Common myeloid progenitor, CD34-positive (primary cell): ENCODE data around the gene CCDC171.

Experiments used
- CTCF ChIA-PET: fragments of 350-600 bp; sonication (Branson Sonifier 250); formaldehyde crosslinking; loops from one replicate; lab custom pipeline; 2021; ENCODE audit warnings: antibody characterized with exemption; lab: Charles Lee
- POLR2A ChIA-PET: fragments of 350-600 bp; sonication (Branson Sonifier 250); formaldehyde crosslinking; loops from one replicate; lab custom pipeline; 2021; ENCODE audit warnings: antibody characterized with exemption; lab: Charles Lee
- DNase-seq, 3 donors: peaks; one replicate each; pipeline versions ENCODE4 v3.0.0 to v3.0.0-alpha.2; 2013
- H3K27ac ChIP-seq, 2 experiments: 1 replicate in 1 of 2; 2 replicates in 1 of 2; pipeline ENCODE4 v1.7.0; 2013; ENCODE audit warnings: inconsistent platforms in 2 of 2, low read length in 2 of 2, mild to moderate bottlenecking in 2 of 2, low read depth in 1 of 2, moderate library complexity in 1 of 2; ENCODE audit not compliant: severe bottlenecking in 2 of 2, insufficient read depth in 1 of 2, poor library complexity in 1 of 2
- H3K27me3 ChIP-seq, 5 experiments: replicated peaks in 2 of 5; 1 replicate in 3 of 5; 2 replicates in 2 of 5; pipeline versions ENCODE4 v1.6.1 to v1.7.0; 2013; ENCODE audit warnings: low read length in 4 of 5, mild to moderate bottlenecking in 2 of 5, moderate library complexity in 2 of 5, inconsistent platforms in 1 of 5; ENCODE audit not compliant: insufficient read depth in 5 of 5, control insufficient read depth in 4 of 5
- H3K36me3 ChIP-seq, 4 experiments: 1 replicate in 2 of 4; 2 replicates in 2 of 4; pipeline versions ENCODE4 v1.6.1 to v1.7.0; 2013; ENCODE audit warnings: low read length in 3 of 4, control low read depth in 1 of 4, mild to moderate bottlenecking in 1 of 4; ENCODE audit not compliant: control insufficient read depth in 4 of 4, insufficient read depth in 4 of 4
- H3K4me1 ChIP-seq, 4 experiments: 1 replicate in 3 of 4; 2 replicates in 1 of 4; pipeline versions ENCODE4 v1.6.1 to v1.7.1; 2013; ENCODE audit warnings: low read length in 3 of 4, mild to moderate bottlenecking in 3 of 4, control low read depth in 1 of 4, inconsistent platforms in 1 of 4, moderate library complexity in 1 of 4; ENCODE audit not compliant: control insufficient read depth in 4 of 4, insufficient read depth in 4 of 4; ENCODE audit errors: control extremely low read depth in 1 of 4
- H3K4me3 ChIP-seq, 7 experiments: 1 replicate in 4 of 7; 2 replicates in 3 of 7; pipeline versions ENCODE4 v1.5.1 to v1.7.0; 2013; ENCODE audit warnings: mild to moderate bottlenecking in 7 of 7, low read length in 6 of 7, moderate library complexity in 6 of 7, inconsistent platforms in 2 of 7, low read depth in 2 of 7, control low read depth in 1 of 7; ENCODE audit not compliant: insufficient read depth in 4 of 7, control insufficient read depth in 1 of 7; ENCODE audit errors: extremely low read depth in 1 of 7
- H3K9me3 ChIP-seq, 5 experiments: 1 replicate in 4 of 5; 2 replicates in 1 of 5; pipeline versions ENCODE4 v1.6.1 to v1.7.1; 2013; ENCODE audit warnings: low read length in 4 of 5, mild to moderate bottlenecking in 2 of 5, inconsistent platforms in 1 of 5, low read depth in 1 of 5, moderate library complexity in 1 of 5; ENCODE audit not compliant: control insufficient read depth in 4 of 5, insufficient read depth in 2 of 5; ENCODE audit errors: control extremely low read depth in 1 of 5
- WGBS: methylation state at CpG from one replicate; pipeline ENCODE4 v1.1.5; 2013; ENCODE audit not compliant: insufficient coverage; 5-methylcytosine and 5-hydroxymethylcytosine counted together

The CCDC171 gene

GRCh38 chr9:15975101-15975778 lies 422.4 kb downstream of the CCDC171 start:
- DNase-seq = no peak
- ChIA-PET POLR2A (no interaction called here), CTCF (no interaction called here)
- Histone ChIP-seq H3K4me3 (no peak overlapping the region), H3K4me1 (no peaks in the 10 kb centered on the region), H3K27me3 (no peaks in the 10 kb centered on the region), H3K36me3 (peaks cover 0 to 9% (median 0%) of the 10 kb centered on the region in 4 experiments), H3K9me3 (no peaks in the 10 kb centered on the region), H3K27ac (no peak overlapping the region)

- ChIA-PET CTCF (no interaction called here), POLR2A (no interaction called here)
- DNase-seq = no peak
- no peaks in the 10 kb centered on the region for H3K9me3 ChIP-seq
- 100% methylated on average over 3 of the region's 5 CpGs for WGBS
- no peaks in the 10 kb centered on the region for H3K4me1 ChIP-seq
- H3K36me3 ChIP-seq = peaks cover 0 to 3% (median 0%) of the 10 kb centered on the region in 4 experiments
- no peak overlapping the region for H3K27ac ChIP-seq
- no peaks in the 10 kb centered on the region for H3K27me3 ChIP-seq
- H3K4me3 ChIP-seq = no peak overlapping the region
Observed at GRCh38 chr9:15977438-15977837, 424.6 kb downstream of the CCDC171 start.

- ChIA-PET POLR2A (no interaction called here), CTCF (no interaction called here)
- Histone ChIP-seq H3K27ac (no peak overlapping the region), H3K4me1 (no peaks in the 10 kb centered on the region), H3K27me3 (no peaks in the 10 kb centered on the region), H3K36me3 (no peaks in the 10 kb centered on the region), H3K4me3 (no peak overlapping the region), H3K9me3 (no peaks in the 10 kb centered on the region)
- 93% methylated on average over 5 of the region's 5 CpGs for WGBS
- no peak for DNase-seq
Observed at GRCh38 chr9:15982182-15982581, 429.3 kb downstream of the CCDC171 start.

GRCh38 chr9:15999422-16000339 lies 446.8 kb downstream of the CCDC171 start:
- ChIA-PET POLR2A (no interaction called here), CTCF (no interaction called here)
- Histone ChIP-seq H3K9me3 (peaks cover 0 to 5% (median 2%) of the 10 kb centered on the region in 5 experiments), H3K27me3 (no peaks in the 10 kb centered on the region), H3K36me3 (no peaks in the 10 kb centered on the region), H3K4me3 (no peak overlapping the region), H3K4me1 (no peaks in the 10 kb centered on the region), H3K27ac (no peak overlapping the region)
- 98% methylated on average over 5 of the region's 7 CpGs for WGBS
- no peak for DNase-seq

- no peak overlapping the region for H3K27ac ChIP-seq
- H3K4me1 ChIP-seq = no peaks in the 10 kb centered on the region
- DNase-seq = no peak
- CTCF ChIA-PET = no interaction called here
- H3K9me3 ChIP-seq = peaks cover 0 to 5% (median 0%) of the 10 kb centered on the region in 5 experiments
- POLR2A ChIA-PET = no interaction called here
- no CpG with 5 or more reads among the region's 2 CpGs for WGBS
- H3K27me3 ChIP-seq = no peaks in the 10 kb centered on the region
- H3K4me3 ChIP-seq = no peak overlapping the region
- H3K36me3 ChIP-seq = no peaks in the 10 kb centered on the region
Observed at GRCh38 chr9:16000811-16001210, 448.0 kb downstream of the CCDC171 start.

- Histone ChIP-seq H3K4me1 (no peaks in the 10 kb centered on the region), H3K27ac (no peak overlapping the region), H3K27me3 (no peaks in the 10 kb centered on the region), H3K9me3 (no peaks in the 10 kb centered on the region), H3K36me3 (no peaks in the 10 kb centered on the region), H3K4me3 (no peak overlapping the region)
- POLR2A ChIA-PET = no interaction called here
- no CpG with 5 or more reads among the region's 2 CpGs for WGBS
- CTCF ChIA-PET = no interaction called here
- DNase-seq = no peak
Observed at GRCh38 chr9:16001856-16002255, 449.0 kb downstream of the CCDC171 start.

GRCh38 chr9:16002816-16003215 lies 450.0 kb downstream of the CCDC171 start:
- ChIA-PET POLR2A (no interaction called here), CTCF (no interaction called here)
- DNase-seq = no peak
- Histone ChIP-seq H3K4me1 (no peaks in the 10 kb centered on the region), H3K27me3 (no peaks in the 10 kb centered on the region), H3K9me3 (no peaks in the 10 kb centered on the region), H3K4me3 (no peak overlapping the region), H3K36me3 (no peaks in the 10 kb centered on the region), H3K27ac (no peak overlapping the region)
- 95% methylated on average over 2 of the region's 3 CpGs for WGBS
